Measurements from ENCODE around the gene HYCC1.
"Not testable (repeated sequence)": the region's sequence is repeated elsewhere in the genome, so short reads cannot be mapped to it uniquely, and the experiment has no call there.

The HYCC1 gene

GRCh38 chr7:23013715-23014649, at the start of gene HYCC1:
TSS of gene HYCC1 (minus strand) at chr7:23014130. CDS start at chr7:22991111, 23,019 bp downstream.
- peak; percentile 96 for DNase-seq

DNA sequence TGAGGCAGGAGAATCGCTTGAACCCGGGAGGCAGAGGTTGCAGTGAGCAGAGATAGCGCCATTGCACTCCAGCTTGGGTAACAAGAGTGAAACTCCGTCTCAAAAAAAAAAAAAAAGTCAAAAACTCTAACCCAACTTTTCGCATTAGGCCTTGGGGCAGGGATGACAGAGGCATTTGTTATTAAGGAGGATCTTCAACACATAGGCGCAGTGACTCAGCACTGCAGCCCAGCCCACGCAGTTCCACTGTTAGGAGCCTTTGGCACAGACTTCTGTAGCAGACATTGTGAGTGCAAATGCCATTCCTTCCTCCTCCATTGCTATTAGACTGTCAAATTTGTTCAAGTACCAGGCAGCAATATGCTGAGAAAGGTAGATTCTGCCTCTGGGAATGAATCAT, 48.5 kb upstream of the HYCC1 start:
- DNase-seq: no peak

DNA sequence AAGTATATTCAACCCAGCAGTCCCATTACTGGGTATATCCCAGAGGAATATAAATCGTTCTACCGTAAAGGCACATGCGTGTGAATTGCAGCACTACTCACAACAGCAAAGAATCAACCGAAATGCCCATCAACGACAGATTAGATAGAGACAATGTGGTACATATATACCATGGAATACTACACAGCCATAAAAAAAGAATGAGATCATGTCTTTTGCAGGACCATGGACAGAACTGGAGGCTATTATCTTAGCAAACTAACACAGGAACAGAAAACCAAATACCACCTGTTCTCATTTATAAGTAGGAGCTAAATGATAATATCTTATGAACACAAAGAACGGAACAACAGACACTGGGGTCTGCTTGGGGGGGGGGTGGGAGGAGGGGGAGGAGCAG, 47.4 kb upstream of the HYCC1 start:
- no peak for DNase-seq

- DNase-seq: no peak
These were observed 44.6 kb upstream of the HYCC1 start for GRCh38 chr7:23058408-23059096.

DNA sequence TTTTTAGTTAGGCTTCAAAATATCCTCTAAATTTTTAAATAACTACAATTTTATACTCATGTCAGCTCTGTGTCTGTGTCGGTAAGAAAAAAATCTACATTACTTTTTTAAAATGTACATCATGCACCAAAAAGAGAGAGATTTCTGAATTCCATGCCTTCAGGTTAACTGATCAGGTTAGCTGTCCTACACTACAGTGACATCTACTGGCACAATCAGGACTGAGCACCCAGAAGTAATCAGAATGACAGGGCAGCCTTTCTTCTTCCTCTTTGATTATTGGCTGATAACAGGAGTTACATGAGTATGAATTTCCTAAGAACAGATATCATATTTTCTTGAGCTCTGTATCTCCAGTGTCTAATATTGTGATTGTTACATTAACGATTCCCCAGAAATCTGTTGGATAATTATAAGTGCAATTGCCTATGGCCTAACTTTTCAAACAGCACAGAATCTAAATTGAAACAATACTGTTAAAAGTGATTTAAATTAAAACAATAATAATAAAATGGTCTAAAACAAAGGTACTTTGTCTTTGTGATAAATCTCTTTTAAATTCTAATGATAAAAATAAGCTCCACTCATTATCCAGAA, 41.8 kb upstream of the HYCC1 start:
- peak; percentile 23 for DNase-seq

GRCh38 chr7:23051124-23051485, 37.2 kb upstream of the HYCC1 start:
- not testable (repeated sequence) for DNase-seq

GRCh38 chr7:23046336-23046735, 32.4 kb upstream of the HYCC1 start:
- DNase-seq: not testable (repeated sequence)

- DNase-seq: not testable (repeated sequence)
These were observed 31.2 kb upstream of the HYCC1 start for GRCh38 chr7:23045086-23045485.

- no peak for DNase-seq
These were observed 30.7 kb upstream of the HYCC1 start for GRCh38 chr7:23044581-23044980.

- DNase-seq: no peak
These were observed 29.5 kb upstream of the HYCC1 start for GRCh38 chr7:23043441-23043840.

DNA sequence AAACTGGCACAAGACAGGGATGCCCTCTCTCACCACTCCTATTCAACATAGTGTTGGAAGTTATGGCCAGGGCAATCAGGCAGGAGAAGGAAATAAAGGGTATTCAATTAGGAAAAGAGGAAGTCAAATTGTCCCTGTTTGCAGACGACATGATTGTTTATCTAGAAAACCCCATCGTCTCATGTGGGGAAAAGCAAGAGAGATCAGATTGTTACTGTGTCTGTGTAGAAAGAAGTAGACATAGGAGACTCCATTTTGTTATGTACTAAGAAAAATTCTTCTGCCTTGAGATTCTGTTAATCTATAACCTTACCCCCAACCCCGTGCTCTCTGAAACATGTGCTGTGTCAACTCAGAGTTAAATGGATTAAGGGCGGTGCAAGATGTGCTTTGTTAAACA, 25.7 kb upstream of the HYCC1 start:
- DNase-seq: not testable (repeated sequence)

GRCh38 chr7:23035542-23036371, 21.8 kb upstream of the HYCC1 start:
- DNase-seq: not testable (repeated sequence)

GRCh38 chr7:23027261-23027660, 13.3 kb upstream of the HYCC1 start:
- no peak for DNase-seq

GRCh38 chr7:23026164-23026563, 12.2 kb upstream of the HYCC1 start:
- DNase-seq: no peak

GRCh38 chr7:23024454-23024853, 10.5 kb upstream of the HYCC1 start:
- no peak for DNase-seq

GRCh38 chr7:23022851-23023250, 8.9 kb upstream of the HYCC1 start:
- DNase-seq: no peak

GRCh38 chr7:23022258-23022769, 8.4 kb upstream of the HYCC1 start:
- DNase-seq: peak; percentile 36

DNA sequence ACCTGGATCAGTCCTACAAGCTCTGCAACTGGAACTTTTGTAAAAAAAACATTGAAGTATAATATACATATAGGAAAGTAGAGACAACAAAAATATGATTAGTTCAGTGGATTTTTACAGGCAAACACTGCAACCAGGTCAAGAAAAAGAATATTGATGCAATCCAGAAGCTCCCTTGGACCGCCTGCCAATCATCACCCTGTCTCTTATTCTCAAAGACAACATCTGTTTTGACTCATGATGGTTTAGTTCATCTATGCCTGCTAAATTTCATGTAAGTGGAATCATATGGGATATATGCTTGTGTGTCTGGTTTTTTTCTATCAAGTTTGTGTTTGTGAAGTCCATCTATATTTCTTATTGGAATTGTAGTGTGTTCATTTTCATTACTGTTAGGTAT, 7.7 kb upstream of the HYCC1 start:
- no peak for DNase-seq

DNA sequence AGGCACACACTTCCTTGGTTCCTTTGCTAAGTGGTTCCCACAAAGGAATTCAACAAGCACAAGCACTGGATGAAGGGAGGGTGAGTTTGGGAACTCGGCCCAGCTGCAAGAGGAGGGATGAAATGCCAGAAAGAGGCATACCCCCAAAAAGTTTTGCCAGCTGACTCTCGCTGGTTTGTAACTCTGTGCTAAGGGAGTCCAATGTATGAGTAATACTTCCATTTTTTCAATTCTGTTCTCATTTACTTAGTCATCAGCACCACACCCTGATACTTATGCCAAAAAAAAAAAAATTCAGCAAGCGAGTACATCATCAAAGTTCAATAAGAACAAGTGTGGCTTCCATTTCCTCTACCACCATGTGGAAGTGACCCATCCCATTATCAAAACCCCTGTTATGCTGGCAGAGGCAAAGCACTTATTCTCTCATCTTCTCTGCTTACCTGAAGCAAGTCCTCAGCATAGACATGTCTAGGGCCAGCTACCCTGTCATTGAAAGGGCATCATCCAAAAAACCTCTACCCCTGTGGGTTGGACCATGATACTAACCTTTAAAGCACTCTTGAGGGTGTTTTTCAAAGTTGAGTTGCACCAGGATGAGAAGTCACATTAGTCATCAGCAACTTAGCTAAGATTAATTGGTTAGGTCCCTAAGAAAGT, 6.9 kb upstream of the HYCC1 start:
- DNase-seq: no peak

DNA sequence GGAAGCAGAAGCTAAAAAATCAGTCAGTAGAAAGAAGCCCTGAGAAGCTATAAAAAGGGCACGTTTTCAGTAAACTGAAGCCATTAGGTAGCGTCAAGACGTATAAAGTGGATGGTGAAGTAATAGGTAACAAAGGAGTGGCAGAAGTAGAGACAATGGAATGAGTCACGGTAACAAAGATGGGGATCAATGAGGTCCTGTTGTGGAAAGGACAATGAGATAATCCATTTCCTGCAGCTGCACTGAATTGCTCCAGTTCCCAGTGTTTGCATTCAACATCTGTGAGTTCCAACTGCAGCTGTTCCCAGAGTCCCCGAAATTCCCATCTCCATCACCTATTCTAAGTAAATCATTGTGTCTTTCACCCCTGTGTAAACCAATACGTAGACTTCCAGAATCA, 4.8 kb upstream of the HYCC1 start:
- DNase-seq: no peak

GRCh38 chr7:23017309-23017708, 3.4 kb upstream of the HYCC1 start:
- DNase-seq: no peak

Measured in amniotic stem cell (primary cell).